Ishikawa (cell line): ENCODE measurements around the gene CWC15.
A peak's percentile ranks its signal among the peaks of the same experiment; 100 is the strongest.

Source experiments
- CEBPB ChIP-seq: IDR thresholded peaks from 2 replicates; pipeline ENCODE4 v1.6.1; 2012
- CREB1 ChIP-seq: IDR thresholded peaks from 2 replicates; pipeline ENCODE4 v1.6.1; 2012; ENCODE audit warnings: low read depth
- EGR1 ChIP-seq: IDR thresholded peaks from 2 replicates; pipeline ENCODE4 v1.6.1; 2012
- EP300 ChIP-seq: IDR thresholded peaks from 2 replicates; pipeline ENCODE4 v1.6.1; 2012; ENCODE audit warnings: borderline replicate concordance
- NFIC ChIP-seq: IDR thresholded peaks from 2 replicates; pipeline ENCODE4 v1.6.1; 2012
- TAF1 ChIP-seq: IDR thresholded peaks from 2 replicates; pipeline ENCODE4 v1.6.1; 2012; ENCODE audit warnings: low read depth, mild to moderate bottlenecking
- TEAD4 ChIP-seq: IDR thresholded peaks from 2 replicates; pipeline ENCODE4 v1.6.1; 2012
- YY1 ChIP-seq: IDR thresholded peaks from 2 replicates; pipeline ENCODE4 v1.6.1; 2012; ENCODE audit warnings: low read depth
- ZBTB7A ChIP-seq: IDR thresholded peaks from 2 replicates; pipeline ENCODE4 v1.6.1; 2012; ENCODE audit warnings: low read depth
- TF ChIP-seq, protein P1 (sequence below): IDR thresholded peaks from 2 replicates; pipeline ENCODE4 v1.6.1; 2012; ENCODE audit warnings: low read depth, mild to moderate bottlenecking
- TF ChIP-seq, protein P2 (sequence below): IDR thresholded peaks from 2 replicates; pipeline ENCODE4 v1.6.1; 2012

DNA sequence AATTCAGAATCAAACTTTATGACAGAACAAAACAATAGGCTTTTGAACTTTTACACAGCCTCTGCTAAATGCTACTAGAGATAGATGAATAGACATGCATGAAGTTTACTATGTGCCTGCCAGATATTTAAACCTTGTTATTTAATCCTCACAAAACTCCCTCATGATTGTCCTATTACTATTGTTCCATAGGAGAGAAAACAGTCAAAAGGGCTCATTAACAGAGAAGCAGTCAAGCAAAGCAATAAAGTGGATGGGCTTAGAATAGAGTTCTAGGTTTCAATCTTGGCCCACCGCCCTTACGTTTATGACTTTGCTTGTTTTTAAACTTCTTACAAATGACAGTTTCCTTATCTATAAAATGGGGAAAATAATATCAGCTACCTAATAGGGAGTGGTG lies 12.9 kb downstream of the CWC15 start:
- no peak for TF ChIP-seq TAF1
- no peak for TF ChIP-seq YY1
- no peak for TF ChIP-seq EP300
- peak; percentile 28; the same call in 1 of the 2 replicates for TF ChIP-seq NFIC
- no peak for TF ChIP-seq CEBPB
- TF ChIP-seq, protein P1, sequence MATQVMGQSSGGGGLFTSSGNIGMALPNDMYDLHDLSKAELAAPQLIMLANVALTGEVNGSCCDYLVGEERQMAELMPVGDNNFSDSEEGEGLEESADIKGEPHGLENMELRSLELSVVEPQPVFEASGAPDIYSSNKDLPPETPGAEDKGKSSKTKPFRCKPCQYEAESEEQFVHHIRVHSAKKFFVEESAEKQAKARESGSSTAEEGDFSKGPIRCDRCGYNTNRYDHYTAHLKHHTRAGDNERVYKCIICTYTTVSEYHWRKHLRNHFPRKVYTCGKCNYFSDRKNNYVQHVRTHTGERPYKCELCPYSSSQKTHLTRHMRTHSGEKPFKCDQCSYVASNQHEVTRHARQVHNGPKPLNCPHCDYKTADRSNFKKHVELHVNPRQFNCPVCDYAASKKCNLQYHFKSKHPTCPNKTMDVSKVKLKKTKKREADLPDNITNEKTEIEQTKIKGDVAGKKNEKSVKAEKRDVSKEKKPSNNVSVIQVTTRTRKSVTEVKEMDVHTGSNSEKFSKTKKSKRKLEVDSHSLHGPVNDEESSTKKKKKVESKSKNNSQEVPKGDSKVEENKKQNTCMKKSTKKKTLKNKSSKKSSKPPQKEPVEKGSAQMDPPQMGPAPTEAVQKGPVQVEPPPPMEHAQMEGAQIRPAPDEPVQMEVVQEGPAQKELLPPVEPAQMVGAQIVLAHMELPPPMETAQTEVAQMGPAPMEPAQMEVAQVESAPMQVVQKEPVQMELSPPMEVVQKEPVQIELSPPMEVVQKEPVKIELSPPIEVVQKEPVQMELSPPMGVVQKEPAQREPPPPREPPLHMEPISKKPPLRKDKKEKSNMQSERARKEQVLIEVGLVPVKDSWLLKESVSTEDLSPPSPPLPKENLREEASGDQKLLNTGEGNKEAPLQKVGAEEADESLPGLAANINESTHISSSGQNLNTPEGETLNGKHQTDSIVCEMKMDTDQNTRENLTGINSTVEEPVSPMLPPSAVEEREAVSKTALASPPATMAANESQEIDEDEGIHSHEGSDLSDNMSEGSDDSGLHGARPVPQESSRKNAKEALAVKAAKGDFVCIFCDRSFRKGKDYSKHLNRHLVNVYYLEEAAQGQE = no peak
- no peak for TF ChIP-seq CREB1
- no peak for TF ChIP-seq EGR1
- TF ChIP-seq, protein P2, sequence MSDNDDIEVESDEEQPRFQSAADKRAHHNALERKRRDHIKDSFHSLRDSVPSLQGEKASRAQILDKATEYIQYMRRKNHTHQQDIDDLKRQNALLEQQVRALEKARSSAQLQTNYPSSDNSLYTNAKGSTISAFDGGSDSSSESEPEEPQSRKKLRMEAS = no peak
- no peak for TF ChIP-seq TEAD4
- TF ChIP-seq ZBTB7A = no peak
